Activated T-helper 9 cell treated with anti-CD3 and anti-CD28 coated beads, Interleukin-2, amount 50 U/mL, for 16 hours (primary cell): ENCODE measurements around the gene TFEB.

Source experiments
- DNase-seq: peaks from one replicate; pipeline ENCODE4 v3.0.0-alpha.2; 2020; ENCODE audit warnings: low read depth

The TFEB gene

GRCh38 chr6:41705996-41706835, 29.2 kb downstream of the TFEB start:
- DNase-seq, result peak; percentile 50

- DNase-seq, result no peak
These were observed 30.0 kb downstream of the TFEB start for GRCh38 chr6:41705311-41705995.

- DNase-seq, result no peak
These were observed 30.6 kb downstream of the TFEB start for GRCh38 chr6:41704656-41705310.

DNA sequence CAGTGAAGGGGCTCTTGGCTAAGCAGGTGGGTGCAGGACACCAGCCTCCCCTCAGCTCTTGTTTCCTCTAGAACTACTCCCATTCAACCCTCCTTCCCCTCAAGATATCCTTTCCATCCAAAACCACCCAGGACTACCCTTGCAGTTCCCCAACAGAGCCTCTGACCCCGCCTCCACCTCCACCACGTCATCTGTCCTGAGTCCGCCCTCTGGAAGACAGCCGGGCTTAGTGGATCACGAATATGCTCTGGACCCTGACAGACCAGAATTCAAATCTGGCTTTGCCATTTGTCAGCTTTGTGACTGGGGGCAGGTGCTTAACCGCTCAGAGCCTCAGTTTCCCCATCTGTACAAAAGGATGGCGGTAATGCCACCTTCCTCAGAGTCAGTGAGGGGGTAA, 31.4 kb downstream of the TFEB start:
- no peak for DNase-seq

DNA sequence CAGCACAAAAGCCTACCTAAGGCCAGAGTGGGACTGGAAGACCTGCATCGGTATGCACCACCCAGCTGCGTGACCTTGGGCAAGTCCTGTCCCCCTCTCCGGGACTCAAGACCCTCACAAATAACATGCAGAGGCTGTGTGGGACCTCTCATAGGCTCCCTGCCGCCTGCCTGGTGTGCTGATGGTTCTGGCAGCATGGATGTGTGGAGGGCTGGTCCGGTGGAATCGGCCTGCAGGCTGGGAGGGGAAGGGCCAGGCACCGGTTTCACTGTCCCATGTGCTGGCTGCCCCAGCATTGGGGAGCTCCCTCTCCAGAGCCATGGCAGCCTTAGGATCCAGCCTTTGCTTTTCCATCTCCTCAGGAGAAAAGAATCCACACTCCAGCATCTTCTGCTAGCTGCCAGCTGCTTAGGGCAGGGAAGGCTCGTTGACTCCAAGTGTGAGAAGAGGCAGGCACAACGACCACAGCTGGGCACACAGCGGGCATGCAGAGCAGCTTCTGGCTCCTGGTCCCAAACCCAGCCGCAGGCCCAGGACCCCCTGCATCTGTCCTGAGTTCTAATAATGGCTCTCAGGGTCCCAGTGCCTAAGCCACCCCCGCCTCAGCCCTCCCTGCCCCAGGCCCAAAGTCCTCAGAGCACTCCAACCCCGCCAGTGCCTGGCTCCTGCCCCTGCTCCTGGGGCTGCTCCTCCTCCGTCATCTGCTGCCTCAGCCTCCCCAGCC, 32.5 kb downstream of the TFEB start:
- no peak for DNase-seq

DNA sequence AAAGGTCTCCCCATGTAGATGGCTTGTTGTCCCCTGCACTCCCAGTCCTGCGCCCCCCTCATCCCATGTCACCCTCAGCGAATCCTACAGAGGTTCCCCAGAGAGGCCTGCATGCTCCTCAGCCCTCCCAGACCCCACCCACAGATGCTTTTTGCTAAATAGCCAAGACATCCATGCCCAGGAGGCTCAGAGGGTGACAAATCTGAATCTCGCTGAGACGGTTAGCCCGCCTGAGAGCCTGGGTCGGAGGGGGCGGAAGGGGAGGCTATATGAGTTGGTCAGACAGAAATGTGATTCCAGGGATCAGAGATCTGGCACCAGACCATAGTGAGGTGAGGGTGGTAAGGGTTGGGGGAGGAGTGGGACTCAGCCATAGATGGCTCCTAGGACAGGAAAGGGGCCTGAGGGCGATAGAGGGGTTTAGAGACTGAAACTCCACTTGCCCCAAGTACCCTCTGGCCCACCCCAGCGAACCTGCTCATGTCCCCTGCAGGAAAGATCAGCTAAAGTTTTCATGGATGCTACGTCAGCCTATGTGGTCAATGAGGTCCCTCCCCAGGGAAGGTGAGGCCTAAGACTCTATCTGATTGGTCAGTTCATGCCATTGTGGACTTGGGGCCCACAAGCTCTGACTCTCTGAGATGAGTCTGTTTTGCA, 33.2 kb downstream of the TFEB start:
- no peak for DNase-seq

DNA sequence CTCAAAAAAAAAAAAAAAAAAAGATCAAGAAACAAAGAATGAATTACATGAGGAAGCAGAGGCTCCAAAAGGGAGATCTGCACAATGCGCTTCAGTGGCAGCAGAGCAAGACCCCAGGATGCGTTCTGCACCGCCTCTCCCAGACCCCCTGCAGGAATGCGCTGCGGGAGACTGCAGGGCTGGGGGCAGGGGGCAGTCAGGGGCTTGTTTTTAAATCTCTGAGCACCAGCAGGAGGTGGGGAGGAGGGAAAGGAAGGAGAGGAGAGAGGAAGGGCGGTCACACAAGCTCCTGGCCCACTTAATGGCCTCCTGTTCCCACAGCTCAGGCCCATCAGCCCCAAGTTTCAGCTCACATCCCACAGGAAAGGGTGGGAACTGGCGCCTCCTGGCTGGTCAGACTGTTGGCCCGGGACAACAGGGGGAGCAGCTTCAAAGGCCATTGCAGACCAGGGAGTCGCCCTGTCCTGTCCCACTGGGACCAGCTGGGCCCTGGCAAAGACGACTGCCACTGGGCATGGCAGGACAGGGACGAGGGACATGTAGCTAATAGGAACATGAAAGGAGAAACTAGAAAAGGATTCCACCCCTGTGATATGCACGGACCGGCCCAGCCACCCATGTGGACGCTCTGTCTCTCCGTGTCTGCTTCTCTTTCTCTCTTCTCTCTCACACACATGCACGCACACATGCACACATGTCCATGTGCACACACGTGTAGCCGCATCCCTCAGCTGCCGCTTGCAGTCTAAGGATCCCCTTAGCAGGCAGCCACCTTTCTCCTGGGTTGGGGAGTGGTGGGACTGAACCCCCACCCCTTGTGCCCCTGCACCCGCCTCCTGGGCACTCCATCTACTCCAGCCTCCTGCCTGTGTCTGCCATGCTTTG, 34.7 kb downstream of the TFEB start:
- DNase-seq, result no peak

DNA sequence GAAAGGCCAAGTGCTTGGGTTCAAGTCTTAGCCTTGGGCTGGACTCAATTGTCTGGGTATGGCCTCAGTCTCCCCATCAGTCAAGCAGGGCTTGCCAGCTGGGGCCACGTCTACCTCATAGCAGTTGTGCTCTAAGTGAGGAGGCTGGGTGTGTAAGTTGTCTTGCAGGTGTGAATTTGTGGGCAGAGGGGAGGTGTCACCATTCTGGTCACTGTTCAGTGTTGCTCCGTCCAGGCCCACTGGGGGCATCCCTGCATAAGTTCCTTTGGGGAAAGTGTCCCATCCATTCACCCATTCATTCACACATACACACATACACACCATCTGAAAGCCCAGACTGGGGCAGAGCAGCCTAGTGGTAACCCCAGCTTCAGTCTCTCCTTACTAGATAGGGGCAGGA, 36.3 kb downstream of the TFEB start:
- no peak for DNase-seq

DNA sequence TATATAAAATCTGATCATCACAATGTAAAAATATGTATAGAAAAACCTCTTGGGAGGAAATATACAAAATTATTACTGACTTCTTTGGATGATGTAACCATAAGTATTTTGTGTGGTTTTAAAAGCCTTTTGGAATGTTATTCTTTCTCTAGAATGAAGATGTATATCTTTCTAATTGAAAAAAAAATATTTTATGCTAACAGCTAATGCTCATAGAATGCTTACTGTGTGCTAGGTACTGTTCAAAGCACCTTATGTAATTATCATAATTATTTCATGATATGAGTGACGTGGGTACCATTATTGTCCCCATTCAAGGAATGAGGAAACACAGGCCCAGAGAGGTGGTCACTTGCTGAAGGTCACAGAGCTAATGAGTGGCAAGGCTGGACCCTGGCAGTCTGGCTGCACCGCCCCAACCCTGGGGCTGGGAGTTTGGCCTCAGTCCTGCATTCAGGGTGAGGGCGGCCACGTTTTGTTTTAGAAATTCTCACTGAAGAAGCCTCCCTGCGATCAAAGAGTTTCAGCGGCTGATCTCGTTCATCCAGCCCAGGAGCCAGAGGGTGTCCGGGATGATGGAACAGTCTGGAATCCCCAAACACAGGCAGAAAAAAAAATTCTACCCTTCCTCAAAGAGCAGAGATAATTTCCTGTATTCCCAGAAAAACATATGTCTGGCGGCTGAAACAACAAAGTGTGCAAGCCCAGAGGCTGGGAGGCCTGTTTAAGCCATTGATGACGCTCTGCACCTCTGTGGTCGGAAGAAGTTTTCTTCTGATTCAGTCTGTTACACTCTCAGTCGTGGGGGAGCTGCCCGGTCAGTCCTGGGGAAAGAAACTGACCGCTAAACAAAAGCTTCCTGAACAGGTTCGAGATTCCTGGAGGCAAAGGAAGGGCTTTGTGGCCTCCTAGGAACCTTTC, 37.3 kb downstream of the TFEB start:
- DNase-seq, result no peak

DNA sequence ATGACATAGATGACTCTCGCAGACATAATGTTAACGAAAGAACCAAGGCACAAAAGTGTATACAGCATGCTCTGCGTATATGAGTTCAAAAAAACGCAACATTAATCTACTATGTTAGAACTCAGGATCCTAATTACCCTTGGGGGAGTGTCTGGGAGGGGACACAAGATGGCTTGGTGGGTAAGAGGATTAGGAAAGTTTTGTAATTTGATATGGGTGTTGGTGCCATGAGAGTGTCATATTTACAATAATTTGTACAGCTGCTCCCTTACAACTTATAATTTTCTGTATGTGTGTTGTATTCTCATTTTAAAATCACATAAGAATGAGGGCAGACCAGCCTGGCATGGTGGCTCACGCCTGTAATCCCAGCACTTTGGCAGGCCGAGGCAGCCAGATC, 38.6 kb downstream of the TFEB start:
- no peak for DNase-seq

GRCh38 chr6:41695825-41696224, 39.6 kb downstream of the TFEB start:
- DNase-seq, result no peak

GRCh38 chr6:41694815-41695526, 40.4 kb downstream of the TFEB start:
- no peak for DNase-seq

GRCh38 chr6:41693281-41694240, 41.8 kb downstream of the TFEB start:
- no peak for DNase-seq

DNA sequence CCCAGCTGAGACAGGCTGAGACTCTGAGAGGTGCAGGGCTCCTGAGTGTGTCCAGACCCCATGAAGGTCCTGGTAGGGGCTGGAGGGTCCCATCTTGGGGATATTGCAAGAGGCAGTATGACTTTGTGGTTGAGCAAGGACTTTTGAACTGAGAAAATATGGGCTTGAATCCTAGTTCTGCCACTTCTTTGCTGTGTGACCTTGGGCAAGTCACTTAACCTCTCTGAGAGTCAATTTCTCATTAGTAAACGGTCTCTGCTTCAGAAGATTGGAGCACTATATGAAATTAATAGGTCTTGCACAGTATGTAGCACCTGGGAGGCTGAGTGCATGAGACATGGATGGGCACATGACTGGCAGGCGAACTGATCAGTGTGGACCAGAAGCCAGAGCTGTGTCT, 42.7 kb downstream of the TFEB start:
- no peak for DNase-seq

DNA sequence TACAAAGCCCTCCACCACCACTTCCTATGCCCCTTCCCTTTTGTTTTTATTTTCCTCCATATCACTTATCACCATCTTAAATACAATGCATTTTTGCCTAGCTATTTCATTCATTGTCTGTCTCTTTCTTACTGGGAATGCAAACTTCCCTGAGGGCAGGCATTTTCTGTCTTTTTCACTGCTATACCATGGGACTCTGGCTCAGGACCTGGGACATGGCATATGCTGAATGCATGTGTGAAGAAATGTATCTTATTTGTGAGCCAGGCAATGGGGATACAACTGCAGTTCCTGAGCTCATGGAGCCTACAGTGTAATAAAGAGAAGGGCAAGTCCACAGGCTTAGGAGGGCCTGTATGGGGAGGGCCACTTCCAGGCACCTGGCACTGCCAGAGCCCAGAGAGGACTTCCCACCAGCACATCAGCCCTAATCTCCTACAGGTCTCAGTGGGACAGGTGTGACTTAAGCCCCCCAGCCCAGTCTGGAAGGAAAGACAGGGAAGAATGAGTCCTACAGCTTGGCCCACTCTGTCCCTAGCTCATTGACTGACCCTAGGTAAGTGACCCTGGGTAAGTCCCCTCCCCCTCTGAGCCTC, 43.2 kb downstream of the TFEB start:
- DNase-seq, result no peak

DNA sequence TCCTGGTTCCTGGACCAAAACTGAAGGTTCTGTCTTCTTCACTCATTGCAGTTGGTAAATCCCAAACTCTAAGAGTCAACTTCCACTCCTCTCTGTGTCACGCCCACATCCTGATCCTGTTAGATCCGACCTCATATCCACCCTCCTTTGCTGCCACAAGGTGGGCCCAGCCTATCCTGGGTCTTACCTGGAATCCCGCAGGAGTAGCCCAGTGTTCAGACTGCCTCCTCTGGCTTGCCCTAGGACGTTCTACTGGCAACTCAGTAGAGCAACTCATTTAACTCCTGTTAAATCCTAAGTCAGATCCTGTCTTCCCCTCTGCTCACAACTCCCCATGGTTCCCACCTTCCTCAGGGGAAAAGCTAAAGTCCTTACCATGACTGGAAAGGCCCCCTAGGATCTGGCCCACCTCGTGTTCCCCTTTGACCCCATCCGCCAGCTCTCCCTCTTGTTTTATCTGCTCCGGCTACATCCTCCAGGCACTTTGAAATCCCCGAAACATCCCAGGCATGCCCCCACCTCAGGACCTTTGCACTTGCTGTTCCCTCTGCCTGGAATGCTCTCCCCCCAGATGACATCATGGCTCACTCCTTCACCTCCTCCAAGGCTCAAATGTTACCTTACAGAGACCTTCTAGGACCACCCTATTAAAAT, 43.9 kb downstream of the TFEB start:
- no peak for DNase-seq
